A549 (cell line): Measurements from ENCODE around the gene SCRT2. TPM values are rescaled to one million over a fixed set of nuclear protein-coding genes. Genes with fewer than 3 reads are reported as not detected.

Experiments
- ATAC-seq, 2 experiments: fragments of 200-7000 bp in 1 of 2; fragments of >200 bp in 1 of 2; cut with Nextera tagmentation in 1 of 2; cut with Tn5 transposase in 1 of 2; 3 replicates each; pipeline versions ENCODE4 v1.8.0 to v1.9.1; 2018 to 2020; ENCODE audit warnings: mild to moderate bottlenecking in 1 of 2, moderate library complexity in 1 of 2
- CTCF ChIA-PET: fragments of 300-600 bp; sonication (Branson Sonifier 250); formaldehyde crosslinking; extraction: SDS; loops from one replicate; lab custom pipeline; 2021; ENCODE audit warnings: antibody characterized with exemption, inconsistent platforms; lab: Yijun Ruan, JAX
- POLR2A ChIA-PET: fragments of 350-600 bp; formaldehyde crosslinking; extraction: SDS; loops from one replicate; lab custom pipeline; 2021; ENCODE audit warnings: antibody characterized with exemption, inconsistent platforms; lab: Yijun Ruan, JAX
- DNase-seq, 2 experiments: peaks; one replicate each; pipeline versions ENCODE4 v3.0.0 to v3.0.0-alpha.2; 2011 to 2016; ENCODE audit warnings: low read depth in 1 of 2, low spot score in 1 of 2
- FAIRE-seq: peaks from 2 replicates; lab custom pipeline; 2011; peaks lifted over from hg19 to GRCh38; lab: Jason Lieb, UNC
- H3K27ac ChIP-seq, 2 experiments: fragments of >200 bp; sonication (Bioruptor Twin); formaldehyde crosslinking; 3 replicates each; pipeline ENCODE4 v1.5.1; 2016 to 2017
- H3K4me1 ChIP-seq: fragments of >200 bp; sonication (Bioruptor Twin); formaldehyde crosslinking; 3 replicates; pipeline ENCODE4 v1.6.1; 2016
- H3K4me2 ChIP-seq: fragments of >200 bp; sonication (Bioruptor Twin); formaldehyde crosslinking; 3 replicates; pipeline ENCODE4 v1.6.1; 2016
- H3K4me3 ChIP-seq: fragments of >200 bp; sonication (Bioruptor Twin); formaldehyde crosslinking; 3 replicates; pipeline ENCODE4 v1.5.1; 2016
- H3K9me3 ChIP-seq: fragments of >200 bp; sonication (Bioruptor Twin); formaldehyde crosslinking; 3 replicates; pipeline ENCODE4 v1.6.1; 2016
- CEBPB ChIP-seq, 2 experiments: fragments of >200 bp in 1 of 2; sonication (Bioruptor Twin) in 1 of 2; formaldehyde crosslinking in 1 of 2; IDR thresholded peaks; 2 replicates each; pipeline ENCODE4 v1.6.1; 2012 to 2016
- CHD2 ChIP-seq: fragments of 150-350 bp; IDR thresholded peaks from 2 replicates; pipeline ENCODE4 v1.6.1; 2014; ENCODE audit warnings: low read length; ENCODE audit not compliant: partially characterized antibody
- CTCF ChIP-seq: fragments of >200 bp; sonication (Bioruptor Twin); formaldehyde crosslinking; IDR thresholded peaks from 3 replicates; pipeline ENCODE4 v1.5.1; 2016
- HOXB13 ChIP-seq: fragments of 250-450 bp; sonication (Bioruptor Pico); IDR thresholded peaks from 2 replicates; pipeline ENCODE4 v1.5.0; 2020; ENCODE audit warnings: low read depth, mild to moderate bottlenecking, moderate library complexity
- JUN ChIP-seq, 2 experiments: fragments of >200 bp; sonication (Bioruptor Twin); formaldehyde crosslinking; IDR thresholded peaks; 2 replicates in 1 of 2; 3 replicates in 1 of 2; pipeline ENCODE4 v1.6.1; 2016 to 2017
- JUNB ChIP-seq: fragments of >200 bp; sonication (Bioruptor Twin); formaldehyde crosslinking; IDR thresholded peaks from 2 replicates; pipeline ENCODE4 v1.6.1; 2016
- KDM1A ChIP-seq: fragments of 200-600 bp; sonication (generic); IDR thresholded peaks from 2 replicates; pipeline ENCODE4 v1.6.1; 2016; ENCODE audit warnings: low read depth, mild to moderate bottlenecking
- KDM5A ChIP-seq: fragments of 200-600 bp; sonication (generic); IDR thresholded peaks from 2 replicates; pipeline ENCODE4 v1.6.1; 2016; ENCODE audit warnings: antibody characterized with exemption, mild to moderate bottlenecking
- MAZ ChIP-seq: fragments of 150-350 bp; IDR thresholded peaks from 2 replicates; pipeline ENCODE4 v1.6.1; 2014; ENCODE audit warnings: antibody characterized with exemption, low read depth, low read length, borderline replicate concordance
- POLR2AphosphoS2 ChIP-seq: conservative IDR thresholded peaks from 2 replicates; pipeline ENCODE4 v1.6.1; 2012; ENCODE audit warnings: low read length, improper control_type of control experiment, inconsistent platforms
- RAD21 ChIP-seq, 2 experiments: fragments of >200 bp in 1 of 2; sonication (Bioruptor Twin) in 1 of 2; formaldehyde crosslinking in 1 of 2; IDR thresholded peaks in 1 of 2; conservative IDR thresholded peaks in 1 of 2; 2 replicates in 1 of 2; 3 replicates in 1 of 2; pipeline ENCODE4 v1.6.1; 2012 to 2018; ENCODE audit warnings: inconsistent platforms in 1 of 2
- RARB ChIP-seq: fragments of 250-450 bp; sonication (Bioruptor Pico); IDR thresholded peaks from 2 replicates; pipeline ENCODE4 v1.8.0; 2021; ENCODE audit warnings: mild to moderate bottlenecking, moderate library complexity
- RCOR1 ChIP-seq: fragments of 150-350 bp; IDR thresholded peaks from 2 replicates; pipeline ENCODE4 v1.6.1; 2014; ENCODE audit warnings: antibody characterized with exemption, low read length, low read depth
- SMC3 ChIP-seq: fragments of >200 bp; sonication (Bioruptor Twin); formaldehyde crosslinking; IDR thresholded peaks from 3 replicates; pipeline ENCODE4 v1.6.1; 2018; ENCODE audit warnings: inconsistent platforms
- TP53 ChIP-seq: fragments of 250-450 bp; sonication (Bioruptor Pico); IDR thresholded peaks from 2 replicates; pipeline ENCODE4 v1.5.0; 2021; ENCODE audit warnings: mild to moderate bottlenecking, moderate library complexity
- ZFP36 ChIP-seq: fragments of 450-650 bp; IDR thresholded peaks from 2 replicates; pipeline ENCODE4 v1.6.1; 2014; ENCODE audit warnings: borderline replicate concordance; ENCODE audit not compliant: partially characterized antibody
- ZSCAN20 ChIP-seq: fragments of 250-450 bp; sonication (Bioruptor Pico); IDR thresholded peaks from 2 replicates; pipeline ENCODE4 v1.8.0; 2022; ENCODE audit warnings: mild to moderate bottlenecking, moderate library complexity
- WGBS: methylation state at CpG from one replicate; pipeline ENCODE4 v1.1.6; 2017; ENCODE audit errors: missing lambda C conversion rate; 5-methylcytosine and 5-hydroxymethylcytosine counted together
- polyA plus RNA-seq, 4 experiments: library from polyadenylated mRNA; depleted of rRNA in 3 of 4; stranded (reverse); fragments of >200 nt; fragmentation: RNase III in 1 of 4; extraction: RNeasy Plus Mini Kit Qiagen cat#74134 plus additional on column Dnase treatment in 1 of 4; gene quantifications; 2 replicates in 3 of 4; 3 replicates in 1 of 4; pipeline ENCODE4 v1.2.3, GENCODE V29; 2011 to 2017
- TF ChIP-seq, protein P1 (sequence below): fragments of 450-650 bp; IDR thresholded peaks from 2 replicates; pipeline ENCODE4 v1.6.1; 2014; ENCODE audit warnings: antibody characterized with exemption
- TF ChIP-seq, protein P2 (sequence below): fragments of 250-450 bp; sonication (Bioruptor Pico); IDR thresholded peaks from 2 replicates; pipeline ENCODE4 v1.5.0; 2021; ENCODE audit warnings: mild to moderate bottlenecking, moderate library complexity, borderline replicate concordance
- TF ChIP-seq, protein P3 (sequence below): fragments of 250-450 bp; sonication (Bioruptor Pico); IDR thresholded peaks from 2 replicates; pipeline ENCODE4 v1.5.0; 2020; ENCODE audit warnings: low read depth, mild to moderate bottlenecking, moderate library complexity

Gene SCRT2
- polyA plus RNA-seq, 2 of the 4 experiments (the other 2 are of a cell fraction) = not detected

GRCh38 chr20:664151-664550 is 11.5 kb downstream of the SCRT2 start (continued):
- TF ChIP-seq CTCF = no peak
- TF ChIP-seq KDM5A = no peak
- TF ChIP-seq CHD2 = no peak
- no peak for TF ChIP-seq TP53 (CRISPR knock-in tag)
- TF ChIP-seq JUNB = no peak
- TF ChIP-seq ZFP36 = no peak
- no peak for TF ChIP-seq JUN (IDR thresholded peaks at IDR 0.05)
- TF ChIP-seq RAD21 (conservative IDR thresholded peaks at IDR 0.05 in 1 of 2, IDR thresholded peaks at IDR 0.05 in 1 of 2) = no peak

DNA sequence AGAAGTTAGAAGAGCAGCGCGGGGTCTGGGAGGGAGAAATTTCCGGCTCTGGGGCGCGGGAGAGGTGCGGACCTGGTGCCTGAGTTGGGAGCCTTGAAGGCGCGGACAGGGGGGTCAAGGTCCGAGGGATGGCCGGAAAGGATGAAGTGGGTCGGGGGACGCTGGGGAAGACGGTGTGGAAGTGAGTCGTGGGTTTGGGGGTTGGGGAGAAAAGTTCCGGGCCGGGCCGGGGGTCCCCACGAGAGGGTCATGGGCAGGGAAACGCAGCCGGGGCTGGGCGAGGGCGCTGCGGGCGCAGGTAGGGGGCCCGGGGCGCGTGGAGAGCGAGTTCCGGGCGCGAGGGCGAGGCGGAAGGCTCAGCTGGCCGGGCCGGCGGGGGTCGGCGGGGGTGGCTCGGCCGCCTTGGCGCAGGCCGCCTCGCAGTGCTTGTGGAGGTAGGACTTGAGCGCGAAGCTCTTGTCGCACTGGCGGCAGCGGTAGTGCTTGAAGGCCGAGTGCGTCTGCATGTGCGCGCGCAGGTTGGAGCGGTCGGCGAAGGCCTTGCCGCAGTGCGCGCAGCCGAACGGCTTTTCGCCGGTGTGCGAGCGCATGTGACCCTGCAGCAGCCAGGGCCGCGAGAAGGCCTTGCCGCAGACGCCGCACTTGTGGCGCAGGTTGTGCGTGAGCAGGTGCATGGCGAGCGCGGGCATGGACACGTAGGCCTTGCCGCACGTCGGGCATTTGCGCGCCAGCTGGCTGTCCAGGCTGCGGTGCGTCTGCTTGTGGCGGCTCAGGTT is 12.1 kb downstream of the SCRT2 start:
- ChIA-PET CTCF (interaction anchor here (0.6 to 4.6 kb wide), 5 partner anchors 10 to 591 kb away, joined by 3 to 21 read pairs (median 3); no protein-coding TSS in a partner anchor), POLR2A (no interaction called here)
- H3K4me2 ChIP-seq = no peak overlapping the region
- TF ChIP-seq HOXB13 (CRISPR knock-in tag) = no peak
- no peak for TF ChIP-seq KDM1A
- TF ChIP-seq JUN (IDR thresholded peaks at IDR 0.05) = no peak
- no peak for TF ChIP-seq SMC3
- no peak for TF ChIP-seq KDM5A
- TF ChIP-seq, protein P1, sequence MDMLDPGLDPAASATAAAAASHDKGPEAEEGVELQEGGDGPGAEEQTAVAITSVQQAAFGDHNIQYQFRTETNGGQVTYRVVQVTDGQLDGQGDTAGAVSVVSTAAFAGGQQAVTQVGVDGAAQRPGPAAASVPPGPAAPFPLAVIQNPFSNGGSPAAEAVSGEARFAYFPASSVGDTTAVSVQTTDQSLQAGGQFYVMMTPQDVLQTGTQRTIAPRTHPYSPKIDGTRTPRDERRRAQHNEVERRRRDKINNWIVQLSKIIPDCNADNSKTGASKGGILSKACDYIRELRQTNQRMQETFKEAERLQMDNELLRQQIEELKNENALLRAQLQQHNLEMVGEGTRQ = no peak
- TF ChIP-seq RCOR1 = no peak
- no peak overlapping the region; a peak in 1 of 6 replicates for H3K27ac ChIP-seq
- no peak overlapping the region for H3K4me3 ChIP-seq
- FAIRE-seq (no peak), ATAC-seq (no peak), DNase-seq (no peak)
- WGBS = 91% methylated on average over 82 of the region's 84 CpGs
- H3K4me1 ChIP-seq = peaks cover 60% of the 10 kb centered on the region
- H3K9me3 ChIP-seq = no peaks in the 10 kb centered on the region

- H3K4me2 ChIP-seq = no peak overlapping the region
- ChIA-PET POLR2A (no interaction called here), CTCF (interaction anchor here (0.6 to 4.6 kb wide), 5 partner anchors 9 to 66 kb away, joined by 3 to 21 read pairs (median 3); no protein-coding TSS in a partner anchor)
- 83% methylated on average over 14 of the region's 16 CpGs for WGBS
- ATAC-seq (no peak), FAIRE-seq (no peak), DNase-seq (no peak)
- peak overlapping the region; percentile 66 to 69; a peak in 4 of 6 replicates for H3K27ac ChIP-seq
- H3K4me1 ChIP-seq = peaks cover 59% of the 10 kb centered on the region
- no peak for TF ChIP-seq CEBPB (IDR thresholded peaks at IDR 0.05)
- TF ChIP-seq POLR2AphosphoS2 = no peak
- TF ChIP-seq, protein P2, sequence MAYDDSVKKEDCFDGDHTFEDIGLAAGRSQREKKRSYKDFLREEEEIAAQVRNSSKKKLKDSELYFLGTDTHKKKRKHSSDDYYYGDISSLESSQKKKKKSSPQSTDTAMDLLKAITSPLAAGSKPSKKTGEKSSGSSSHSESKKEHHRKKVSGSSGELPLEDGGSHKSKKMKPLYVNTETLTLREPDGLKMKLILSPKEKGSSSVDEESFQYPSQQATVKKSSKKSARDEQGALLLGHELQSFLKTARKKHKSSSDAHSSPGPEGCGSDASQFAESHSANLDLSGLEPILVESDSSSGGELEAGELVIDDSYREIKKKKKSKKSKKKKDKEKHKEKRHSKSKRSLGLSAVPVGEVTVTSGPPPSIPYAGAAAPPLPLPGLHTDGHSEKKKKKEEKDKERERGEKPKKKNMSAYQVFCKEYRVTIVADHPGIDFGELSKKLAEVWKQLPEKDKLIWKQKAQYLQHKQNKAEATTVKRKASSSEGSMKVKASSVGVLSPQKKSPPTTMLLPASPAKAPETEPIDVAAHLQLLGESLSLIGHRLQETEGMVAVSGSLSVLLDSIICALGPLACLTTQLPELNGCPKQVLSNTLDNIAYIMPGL = no peak
- no peak for TF ChIP-seq MAZ
- TF ChIP-seq, protein P3, sequence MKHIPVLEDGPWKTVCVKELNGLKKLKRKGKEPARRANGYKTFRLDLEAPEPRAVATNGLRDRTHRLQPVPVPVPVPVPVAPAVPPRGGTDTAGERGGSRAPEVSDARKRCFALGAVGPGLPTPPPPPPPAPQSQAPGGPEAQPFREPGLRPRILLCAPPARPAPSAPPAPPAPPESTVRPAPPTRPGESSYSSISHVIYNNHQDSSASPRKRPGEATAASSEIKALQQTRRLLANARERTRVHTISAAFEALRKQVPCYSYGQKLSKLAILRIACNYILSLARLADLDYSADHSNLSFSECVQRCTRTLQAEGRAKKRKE (CRISPR knock-in tag) = no peak
- TF ChIP-seq ZSCAN20 = no peak
- TF ChIP-seq RARB (CRISPR knock-in tag) = no peak
- H3K4me3 ChIP-seq = no peak overlapping the region
- H3K9me3 ChIP-seq = no peaks in the 10 kb centered on the region
Measured at GRCh38 chr20:662277-663192, 13.1 kb downstream of the SCRT2 start.
